Measurements from ENCODE around the gene MTERF4. TPM values are rescaled to one million over a fixed set of nuclear protein-coding genes. Genes with fewer than 3 reads are reported as not detected.

The MTERF4 gene
- polyA plus RNA-seq, 3 donors = 15.5 to 37.4 (median 17.8) TPM

GRCh38 chr2:241048949-241049343 is 53.1 kb downstream of the MTERF4 start:
- Histone ChIP-seq H3K4me2 (replicated peaks; ENCODE audit: extremely low read depth, low read length, poor library complexity, severe bottlenecking) (no peak overlapping the region), H2AFZ (ENCODE audit: insufficient read depth, low read depth, low read length, poor library complexity, severe bottlenecking) (no peak overlapping the region), H3K4me1 (ENCODE audit: control insufficient read depth in 1 of 2, insufficient read depth in 2 of 2, low read length in 2 of 2) (no peaks in the 10 kb centered on the region), H3K79me2 (ENCODE audit: insufficient read depth, low read length) (no peaks in the 10 kb centered on the region), H3K27me3 (ENCODE audit: control insufficient read depth in 2 of 2, insufficient read depth in 2 of 2, low read length in 2 of 2) (no peaks in the 10 kb centered on the region), H4K20me1 (ENCODE audit: insufficient read depth, low read length) (no peaks in the 10 kb centered on the region), H3K4me3 (replicated peaks in 1 of 3; ENCODE audit: low read depth in 2 of 3, low read length in 3 of 3) (no peak overlapping the region), H3K9ac (ENCODE audit: insufficient read depth, low read length, poor library complexity, severe bottlenecking) (no peak overlapping the region), H3K36me3 (replicated peaks in 1 of 2; ENCODE audit: control insufficient read depth in 1 of 2, insufficient read depth in 2 of 2, low read length in 2 of 2) (no peaks in the 10 kb centered on the region), H3K9me3 (replicated peaks in 1 of 2; ENCODE audit: control insufficient read depth in 1 of 2, insufficient read depth in 1 of 2, low read length in 2 of 2) (no peaks in the 10 kb centered on the region), H3K27ac (ENCODE audit: low read depth in 1 of 2, low read length in 2 of 2) (no peak overlapping the region)
- 96% methylated on average over 9 of the region's 11 CpGs for WGBS (ENCODE audit: insufficient coverage)
- H3K27ac Mint-ChIP-seq = no peak overlapping the region
- TF ChIP-seq CTCF (IDR thresholded peaks at IDR 0.05) = no peak
- peaks cover 2 to 4% (median 4%) of the 10 kb centered on the region in 3 donors for H3K27me3 Mint-ChIP-seq (ENCODE audit: low read depth in 3 of 3)
- DNase-seq = no peak
- no peaks in the 10 kb centered on the region for H3K4me1 Mint-ChIP-seq
- no peak overlapping the region for H3K4me3 Mint-ChIP-seq
- peaks cover 0 to 5% (median 0%) of the 10 kb centered on the region in 7 donors for H3K9me3 Mint-ChIP-seq
- intact Hi-C loops (cut with micrococcal nuclease) = no loop called here
- H3K36me3 Mint-ChIP-seq = no peaks in the 10 kb centered on the region

GRCh38 chr2:241048149-241048948 is 53.7 kb downstream of the MTERF4 start:
- no peak overlapping the region for H3K27ac Mint-ChIP-seq
- Histone ChIP-seq H3K4me1 (ENCODE audit: control insufficient read depth in 1 of 2, insufficient read depth in 2 of 2, low read length in 2 of 2) (no peaks in the 10 kb centered on the region), H3K79me2 (ENCODE audit: insufficient read depth, low read length) (no peaks in the 10 kb centered on the region), H2AFZ (ENCODE audit: insufficient read depth, low read depth, low read length, poor library complexity, severe bottlenecking) (no peak overlapping the region), H3K36me3 (replicated peaks in 1 of 2; ENCODE audit: control insufficient read depth in 1 of 2, insufficient read depth in 2 of 2, low read length in 2 of 2) (no peaks in the 10 kb centered on the region), H3K4me3 (replicated peaks in 1 of 3; ENCODE audit: low read depth in 2 of 3, low read length in 3 of 3) (no peak overlapping the region), H3K27me3 (ENCODE audit: control insufficient read depth in 2 of 2, insufficient read depth in 2 of 2, low read length in 2 of 2) (no peaks in the 10 kb centered on the region), H3K9me3 (replicated peaks in 1 of 2; ENCODE audit: control insufficient read depth in 1 of 2, insufficient read depth in 1 of 2, low read length in 2 of 2) (no peaks in the 10 kb centered on the region), H3K4me2 (replicated peaks; ENCODE audit: extremely low read depth, low read length, poor library complexity, severe bottlenecking) (no peak overlapping the region), H3K9ac (ENCODE audit: insufficient read depth, low read length, poor library complexity, severe bottlenecking) (no peak overlapping the region), H3K27ac (ENCODE audit: low read depth in 1 of 2, low read length in 2 of 2) (no peak overlapping the region), H4K20me1 (ENCODE audit: insufficient read depth, low read length) (no peaks in the 10 kb centered on the region)
- 95% methylated on average over 29 of the region's 30 CpGs for WGBS (ENCODE audit: insufficient coverage)
- no peak for DNase-seq
- TF ChIP-seq CTCF (IDR thresholded peaks at IDR 0.05) = no peak
- intact Hi-C loops (cut with micrococcal nuclease) = no loop called here
- H3K36me3 Mint-ChIP-seq = no peaks in the 10 kb centered on the region
- no peak overlapping the region for H3K4me3 Mint-ChIP-seq
- H3K9me3 Mint-ChIP-seq = peaks cover 0 to 5% (median 0%) of the 10 kb centered on the region in 7 donors
- peaks cover 2 to 4% (median 2%) of the 10 kb centered on the region in 3 donors for H3K27me3 Mint-ChIP-seq (ENCODE audit: low read depth in 3 of 3)
- H3K4me1 Mint-ChIP-seq = no peaks in the 10 kb centered on the region
